ENCODE results near the gene CYP2W1. TPM values are rescaled to one million over a fixed set of nuclear protein-coding genes. Genes with fewer than 3 reads are reported as not detected.

The CYP2W1 gene
- total RNA-seq, 1 donor from 2014 or later: not detected

DNA sequence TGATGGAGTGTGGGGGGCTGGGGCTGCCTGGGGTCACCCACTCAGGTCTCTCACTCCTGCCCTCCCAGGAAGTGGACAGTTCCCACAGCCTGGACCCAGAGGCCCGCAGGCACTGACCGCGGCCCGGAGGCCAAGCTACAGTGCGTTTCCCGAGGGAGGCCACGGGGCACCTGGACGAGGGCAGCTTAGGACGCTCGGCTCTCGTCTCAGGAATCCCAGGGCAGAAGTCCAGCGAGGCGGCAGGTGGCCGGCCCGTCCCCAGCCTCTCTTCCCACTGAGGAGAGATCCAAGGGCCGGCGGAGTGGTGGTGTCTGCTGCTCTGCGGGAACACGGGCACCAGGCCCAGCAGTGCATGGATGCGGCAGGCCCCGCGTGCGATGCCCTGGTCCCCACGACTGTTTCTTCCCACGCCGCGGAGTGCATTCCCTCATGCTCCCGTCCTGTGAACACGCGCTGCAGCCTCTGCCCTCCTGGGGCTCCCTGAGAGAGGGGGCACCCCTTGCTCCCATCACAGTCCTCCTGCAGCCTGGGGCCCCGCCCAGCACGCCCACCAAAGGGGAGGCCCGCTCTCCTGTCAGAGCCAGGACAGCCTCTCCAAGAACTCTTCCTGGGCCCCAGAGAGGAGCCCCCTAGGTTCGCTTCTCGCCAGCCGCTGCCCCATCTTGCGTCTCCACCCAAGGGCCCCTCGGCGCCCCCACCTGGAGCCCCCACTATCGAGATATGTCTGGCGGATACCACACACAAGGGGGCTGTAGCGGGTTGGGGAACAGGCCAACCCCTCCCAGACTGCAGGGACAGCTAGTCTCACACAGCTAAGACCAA lies 37.0 kb downstream of the CYP2W1 start:
- TF ChIP-seq CTCF (IDR thresholded peaks at IDR 0.05): no peak
- H3K27me3 Mint-ChIP-seq (ENCODE audit: unreplicated experiment): no peaks in the 10 kb centered on the region
- no peak overlapping the region for H3K27ac Mint-ChIP-seq (ENCODE audit: unreplicated experiment)
- H3K4me1 Mint-ChIP-seq (ENCODE audit: unreplicated experiment): peaks cover 2% of the 10 kb centered on the region
- DNase-seq (ENCODE audit: extremely low spot score, unreplicated experiment): no peak
- peaks cover 8% of the 10 kb centered on the region for H3K36me3 Mint-ChIP-seq (ENCODE audit: unreplicated experiment)
- H3K4me3 Mint-ChIP-seq (ENCODE audit: unreplicated experiment): no peak overlapping the region
- H3K9me3 Mint-ChIP-seq (ENCODE audit: unreplicated experiment): no peaks in the 10 kb centered on the region

DNA sequence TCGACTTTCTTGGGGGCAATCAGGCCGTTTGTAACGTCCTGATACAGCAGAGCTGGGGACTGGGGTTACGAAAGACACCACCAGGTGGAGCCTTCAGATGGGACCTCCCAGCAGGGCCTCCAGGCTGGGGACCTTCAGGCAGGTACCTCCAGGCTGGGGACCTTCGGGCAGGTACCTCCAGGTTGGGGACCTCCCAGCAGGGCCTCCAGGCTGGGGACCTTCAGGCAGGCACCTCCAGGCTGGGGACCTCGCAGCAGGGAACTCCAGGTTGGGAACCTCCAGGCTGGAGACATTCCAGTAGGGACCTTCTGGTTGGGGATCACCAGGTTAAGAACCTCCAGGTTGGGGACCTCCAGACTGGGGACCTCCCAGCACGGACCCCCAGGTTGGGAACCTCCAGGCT lies 37.9 kb downstream of the CYP2W1 start:
- no peak for DNase-seq (ENCODE audit: extremely low spot score, unreplicated experiment)
- Mint-ChIP-seq H3K9me3 (ENCODE audit: unreplicated experiment) (no peaks in the 10 kb centered on the region), H3K27me3 (ENCODE audit: unreplicated experiment) (no peaks in the 10 kb centered on the region), H3K4me3 (ENCODE audit: unreplicated experiment) (no peak overlapping the region), H3K36me3 (ENCODE audit: unreplicated experiment) (peaks cover 8% of the 10 kb centered on the region), H3K27ac (ENCODE audit: unreplicated experiment) (no peak overlapping the region), H3K4me1 (ENCODE audit: unreplicated experiment) (peaks cover 2% of the 10 kb centered on the region)
- no peak for TF ChIP-seq CTCF (IDR thresholded peaks at IDR 0.05)

DNA sequence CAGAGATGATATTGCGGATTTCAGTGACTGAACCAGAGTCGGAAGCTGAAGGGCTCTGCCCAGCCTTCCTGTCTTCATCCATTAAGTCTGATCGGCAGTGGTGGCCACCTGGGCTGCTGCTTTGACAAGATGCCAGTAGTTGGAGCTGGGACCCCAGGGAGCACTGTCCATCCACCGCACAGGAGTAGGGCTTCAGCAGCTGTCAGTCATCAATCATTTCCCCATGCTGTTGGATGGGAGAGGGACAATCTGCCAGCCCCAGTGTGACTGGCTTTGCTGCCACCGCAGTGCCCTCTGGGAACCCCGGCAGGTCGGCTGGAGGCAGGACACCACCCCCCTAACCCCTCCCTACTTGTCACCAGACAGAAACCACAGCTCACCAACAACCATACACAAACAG lies 38.4 kb downstream of the CYP2W1 start:
- TF ChIP-seq CTCF (IDR thresholded peaks at IDR 0.05): no peak
- Mint-ChIP-seq H3K9me3 (ENCODE audit: unreplicated experiment) (no peaks in the 10 kb centered on the region), H3K27ac (ENCODE audit: unreplicated experiment) (no peak overlapping the region), H3K4me1 (ENCODE audit: unreplicated experiment) (peaks cover 5% of the 10 kb centered on the region), H3K27me3 (ENCODE audit: unreplicated experiment) (no peaks in the 10 kb centered on the region), H3K36me3 (ENCODE audit: unreplicated experiment) (peaks cover 11% of the 10 kb centered on the region), H3K4me3 (ENCODE audit: unreplicated experiment) (no peak overlapping the region)
- DNase-seq (ENCODE audit: extremely low spot score, unreplicated experiment): no peak

DNA sequence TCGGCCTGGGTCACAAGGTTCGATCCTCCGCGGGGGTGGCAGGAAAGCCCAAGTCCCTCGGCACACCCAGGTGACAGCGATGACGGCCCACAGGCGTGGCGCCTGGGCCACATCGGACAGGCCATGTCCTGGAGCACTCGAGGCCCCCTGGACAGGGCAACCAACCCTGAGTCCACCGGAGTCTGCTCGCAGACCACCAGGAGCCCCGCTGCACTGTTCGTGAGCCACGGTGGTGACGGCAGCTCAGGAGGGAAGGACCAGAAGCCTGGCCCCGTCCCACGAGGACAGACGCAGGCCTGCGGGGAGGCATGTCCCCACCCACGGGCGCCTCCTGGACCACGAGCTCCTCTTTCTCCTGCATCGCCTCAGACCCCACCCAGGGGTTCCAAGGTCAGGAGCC lies 39.0 kb downstream of the CYP2W1 start:
- Mint-ChIP-seq H3K27ac (ENCODE audit: unreplicated experiment) (no peak overlapping the region), H3K9me3 (ENCODE audit: unreplicated experiment) (no peaks in the 10 kb centered on the region), H3K27me3 (ENCODE audit: unreplicated experiment) (no peaks in the 10 kb centered on the region), H3K4me3 (ENCODE audit: unreplicated experiment) (no peak overlapping the region), H3K4me1 (ENCODE audit: unreplicated experiment) (peaks cover 8% of the 10 kb centered on the region), H3K36me3 (ENCODE audit: unreplicated experiment) (peaks cover 13% of the 10 kb centered on the region)
- TF ChIP-seq CTCF (IDR thresholded peaks at IDR 0.05): no peak
- no peak for DNase-seq (ENCODE audit: extremely low spot score, unreplicated experiment)

GRCh38 chr7:1022356-1022755 lies 39.4 kb downstream of the CYP2W1 start:
- Mint-ChIP-seq H3K27ac (ENCODE audit: unreplicated experiment) (no peak overlapping the region), H3K27me3 (ENCODE audit: unreplicated experiment) (no peaks in the 10 kb centered on the region), H3K4me3 (ENCODE audit: unreplicated experiment) (no peak overlapping the region), H3K36me3 (ENCODE audit: unreplicated experiment) (peaks cover 13% of the 10 kb centered on the region), H3K4me1 (ENCODE audit: unreplicated experiment) (peaks cover 12% of the 10 kb centered on the region), H3K9me3 (ENCODE audit: unreplicated experiment) (no peaks in the 10 kb centered on the region)
- no peak for TF ChIP-seq CTCF (IDR thresholded peaks at IDR 0.05)
- DNase-seq (ENCODE audit: extremely low spot score, unreplicated experiment): no peak

Data from osteocyte (in vitro differentiated cells).